RPMI8226 (cell line): ENCODE data around the gene PCDHA1.
"Not testable (repeated sequence)": the region's sequence is repeated elsewhere in the genome, so short reads cannot be mapped to it uniquely, and the experiment has no call there.

Experiments used
- DNase-seq: peaks from one replicate; pipeline ENCODE4 v3.0.0-alpha.2; 2015

PCDHA1 gene

GRCh38 chr5:140855772-140856674 is 70.1 kb downstream of the PCDHA1 start, which contains the start of gene PCDHA10:
Gene PCDHA10, plus strand, starts transcription at chr5:140855897. Its CDS starts 152 bp downstream, at chr5:140856049.
- no peak for DNase-seq

GRCh38 chr5:140857177-140857986 is 71.4 kb downstream of the PCDHA1 start:
- DNase-seq: no peak

- DNase-seq: no peak
Measured at GRCh38 chr5:140857987-140858240, 72.0 kb downstream of the PCDHA1 start.

- no peak for DNase-seq
Measured at GRCh38 chr5:140862441-140863295, 76.7 kb downstream of the PCDHA1 start.

GRCh38 chr5:140868721-140869554 is 83.0 kb downstream of the PCDHA1 start, which contains the start of gene PCDHA11:
Gene PCDHA11, plus strand, starts transcription at chr5:140868957. Its CDS starts 147 bp downstream, at chr5:140869104.
- peak; percentile 31 for DNase-seq

GRCh38 chr5:140869555-140869886 is 83.6 kb downstream of the PCDHA1 start:
- DNase-seq: no peak

GRCh38 chr5:140870221-140871201 is 84.6 kb downstream of the PCDHA1 start:
- no peak for DNase-seq

- no peak for DNase-seq
Measured at GRCh38 chr5:140875085-140876065, 89.4 kb downstream of the PCDHA1 start, which contains the start of gene PCDHA12. Gene PCDHA12, plus strand, starts transcription at chr5:140875308. Its CDS starts 165 bp downstream, at chr5:140875473.

GRCh38 chr5:140876541-140877261 is 90.8 kb downstream of the PCDHA1 start:
- not testable (repeated sequence) for DNase-seq

GRCh38 chr5:140877262-140877581 is 91.3 kb downstream of the PCDHA1 start:
- no peak for DNase-seq

- DNase-seq: no peak
Measured at GRCh38 chr5:140881889-140882590, 96.1 kb downstream of the PCDHA1 start, which contains the start of gene PCDHA13. Gene PCDHA13, plus strand, starts transcription at chr5:140882124. Its CDS starts 145 bp downstream, at chr5:140882269.

- DNase-seq: no peak
Measured at GRCh38 chr5:140882591-140882899, 96.6 kb downstream of the PCDHA1 start.

- DNase-seq: no peak
Measured at GRCh38 chr5:140883373-140883772, 97.4 kb downstream of the PCDHA1 start.

GRCh38 chr5:140883927-140884697 is 98.2 kb downstream of the PCDHA1 start:
- no peak for DNase-seq

GRCh38 chr5:140916325-140916724 is 130.4 kb downstream of the PCDHA1 start:
- DNase-seq: no peak

- no peak for DNase-seq
Measured at GRCh38 chr5:140923601-140924000, 137.7 kb downstream of the PCDHA1 start.

GRCh38 chr5:140925806-140926442 is 140.0 kb downstream of the PCDHA1 start, which contains the start of gene PCDHAC1:
Gene PCDHAC1, plus strand, starts transcription at chr5:140926299. Its CDS starts 594 bp downstream, at chr5:140926893.
- no peak for DNase-seq
